Bronchial epithelial cell (primary cell): ENCODE data around the gene BMERB1. TPM values are rescaled to one million over a fixed set of nuclear protein-coding genes. Genes with fewer than 3 reads are reported as not detected.

ENCODE experiments used
- DNase-seq: peaks from one replicate; pipeline ENCODE4 v3.0.0-alpha.2; 2010; ENCODE audit warnings: low read depth
- FAIRE-seq: peaks from 2 replicates; lab custom pipeline; 2011; peaks lifted over from hg19 to GRCh38; lab: Jason Lieb, UNC
- H3K27me3 ChIP-seq: 2 replicates; pipeline ENCODE4 v1.5.1; 2011; ENCODE audit warnings: low read length; ENCODE audit not compliant: control insufficient read depth, insufficient read depth
- H3K36me3 ChIP-seq: 2 replicates; pipeline ENCODE4 v1.5.1; 2011; ENCODE audit warnings: low read length; ENCODE audit not compliant: control insufficient read depth, insufficient read depth
- H3K4me3 ChIP-seq: 2 replicates; pipeline ENCODE4 v1.5.1; 2011; ENCODE audit warnings: mild to moderate bottlenecking, low read depth, low read length, control low read depth
- total RNA-seq: library from RNA; depleted of rRNA; stranded (reverse); fragments of >200 nt; gene quantifications from 2 replicates; pipeline ENCODE4 v1.2.1, GENCODE V29; 2014
- TF ChIP-seq, protein P1 (sequence below): IDR thresholded peaks from 2 replicates; pipeline ENCODE4 v1.5.1; 2011; ENCODE audit warnings: mild to moderate bottlenecking, moderate library complexity, low read length, control low read depth, inconsistent platforms; ENCODE audit not compliant: insufficient read depth, severe bottlenecking

The BMERB1 gene
- total RNA-seq, 1 donor from 2014 or later: 8.4 TPM

DNA sequence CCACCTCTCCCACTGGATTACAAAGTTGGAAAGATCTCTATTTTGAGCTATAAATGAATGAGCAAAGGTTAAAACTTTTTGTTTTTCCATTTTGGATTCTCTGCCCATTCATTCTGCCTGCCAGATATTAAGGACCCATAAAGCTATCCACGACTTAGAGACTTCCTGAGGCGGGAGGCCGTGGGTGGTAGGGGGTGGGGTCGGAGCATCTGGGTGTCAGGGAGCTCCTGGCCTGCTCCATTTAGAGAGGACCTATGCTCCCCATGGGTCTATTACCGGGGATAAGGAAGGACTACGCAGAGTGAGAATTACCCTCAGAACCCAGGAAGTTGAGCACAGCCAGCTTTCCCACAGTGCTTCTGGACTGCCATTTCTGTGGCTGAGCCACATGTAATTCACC is 162.7 kb downstream of the BMERB1 start:
- Histone ChIP-seq H3K27me3 (no peaks in the 10 kb centered on the region), H3K36me3 (peaks cover 30% of the 10 kb centered on the region), H3K4me3 (no peak overlapping the region)
- FAIRE-seq: no peak
- no peak for DNase-seq
- TF ChIP-seq, protein P1, sequence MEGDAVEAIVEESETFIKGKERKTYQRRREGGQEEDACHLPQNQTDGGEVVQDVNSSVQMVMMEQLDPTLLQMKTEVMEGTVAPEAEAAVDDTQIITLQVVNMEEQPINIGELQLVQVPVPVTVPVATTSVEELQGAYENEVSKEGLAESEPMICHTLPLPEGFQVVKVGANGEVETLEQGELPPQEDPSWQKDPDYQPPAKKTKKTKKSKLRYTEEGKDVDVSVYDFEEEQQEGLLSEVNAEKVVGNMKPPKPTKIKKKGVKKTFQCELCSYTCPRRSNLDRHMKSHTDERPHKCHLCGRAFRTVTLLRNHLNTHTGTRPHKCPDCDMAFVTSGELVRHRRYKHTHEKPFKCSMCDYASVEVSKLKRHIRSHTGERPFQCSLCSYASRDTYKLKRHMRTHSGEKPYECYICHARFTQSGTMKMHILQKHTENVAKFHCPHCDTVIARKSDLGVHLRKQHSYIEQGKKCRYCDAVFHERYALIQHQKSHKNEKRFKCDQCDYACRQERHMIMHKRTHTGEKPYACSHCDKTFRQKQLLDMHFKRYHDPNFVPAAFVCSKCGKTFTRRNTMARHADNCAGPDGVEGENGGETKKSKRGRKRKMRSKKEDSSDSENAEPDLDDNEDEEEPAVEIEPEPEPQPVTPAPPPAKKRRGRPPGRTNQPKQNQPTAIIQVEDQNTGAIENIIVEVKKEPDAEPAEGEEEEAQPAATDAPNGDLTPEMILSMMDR: no peak

DNA sequence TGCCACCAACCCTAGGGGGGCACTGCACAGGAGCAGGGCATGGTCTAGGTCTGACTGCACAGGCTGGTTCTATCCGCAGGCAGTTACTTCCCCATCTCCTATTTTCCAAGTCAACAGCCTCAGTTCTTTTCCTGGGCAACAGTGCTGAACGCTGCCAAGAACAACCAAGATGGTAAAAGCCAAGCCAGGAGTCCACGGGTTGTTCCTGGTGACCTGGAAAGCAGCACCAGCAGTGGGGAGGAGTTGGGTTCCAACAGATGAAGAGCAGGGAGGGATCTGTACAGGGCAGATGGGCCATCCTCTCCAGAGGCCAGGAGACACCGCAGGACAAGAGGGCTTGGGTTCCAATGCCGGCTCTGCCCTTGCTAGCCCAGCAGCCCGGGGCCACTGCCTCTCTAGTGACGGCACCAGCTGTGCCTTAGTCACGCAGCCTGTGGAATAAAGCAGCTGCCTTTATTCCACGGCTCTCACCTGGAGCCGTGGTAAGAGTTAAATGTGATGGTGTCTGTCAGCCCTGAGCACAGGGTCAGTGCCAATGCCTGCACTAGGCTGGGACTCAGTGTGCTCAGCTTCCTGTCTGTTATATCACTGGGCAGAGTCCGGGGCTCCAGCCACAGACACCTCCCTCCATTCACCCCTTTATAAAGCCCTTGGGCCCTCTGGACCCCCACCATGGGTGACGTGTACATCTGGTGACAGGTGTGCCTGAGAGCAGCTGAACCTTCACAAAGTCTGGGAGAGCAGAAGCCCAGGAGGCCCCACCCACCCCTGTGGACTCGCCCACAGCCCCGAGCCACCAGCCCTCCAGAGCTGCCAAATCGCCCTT is 163.6 kb downstream of the BMERB1 start:
- peaks cover 33% of the 10 kb centered on the region for H3K36me3 ChIP-seq
- FAIRE-seq (no peak), DNase-seq (no peak)
- TF ChIP-seq, protein P1: no peak
- no peaks in the 10 kb centered on the region for H3K27me3 ChIP-seq
- no peak overlapping the region for H3K4me3 ChIP-seq

DNA sequence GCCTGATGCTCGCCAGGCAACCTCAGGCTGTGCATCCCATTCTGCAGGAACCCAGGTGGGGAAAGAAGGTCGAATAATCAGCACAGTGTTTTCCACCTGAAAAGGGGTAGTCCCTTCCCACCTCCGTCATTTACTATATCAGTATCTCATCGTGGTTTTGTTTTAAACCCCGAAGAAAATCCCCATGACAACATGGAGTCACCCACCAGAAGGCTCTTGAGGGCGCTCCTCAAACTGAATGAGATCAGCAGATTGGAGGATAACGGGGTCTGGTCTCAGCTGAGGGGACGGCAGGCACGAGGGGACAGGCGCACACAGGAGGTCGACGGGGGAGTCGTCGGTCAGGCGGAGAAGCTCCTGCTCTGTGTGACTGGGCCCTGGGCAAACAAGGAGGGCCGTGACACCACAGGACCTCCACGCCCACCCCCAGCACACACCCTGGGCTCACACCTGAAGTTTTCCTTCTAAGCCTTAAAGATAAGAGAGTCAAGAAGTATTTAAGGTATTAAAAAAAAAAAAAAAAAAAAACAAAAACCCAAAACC is 164.3 kb downstream of the BMERB1 start:
- TF ChIP-seq, protein P1: no peak
- Histone ChIP-seq H3K4me3 (no peak overlapping the region), H3K27me3 (no peaks in the 10 kb centered on the region), H3K36me3 (peaks cover 33% of the 10 kb centered on the region)
- no peak for FAIRE-seq
- no peak for DNase-seq

DNA sequence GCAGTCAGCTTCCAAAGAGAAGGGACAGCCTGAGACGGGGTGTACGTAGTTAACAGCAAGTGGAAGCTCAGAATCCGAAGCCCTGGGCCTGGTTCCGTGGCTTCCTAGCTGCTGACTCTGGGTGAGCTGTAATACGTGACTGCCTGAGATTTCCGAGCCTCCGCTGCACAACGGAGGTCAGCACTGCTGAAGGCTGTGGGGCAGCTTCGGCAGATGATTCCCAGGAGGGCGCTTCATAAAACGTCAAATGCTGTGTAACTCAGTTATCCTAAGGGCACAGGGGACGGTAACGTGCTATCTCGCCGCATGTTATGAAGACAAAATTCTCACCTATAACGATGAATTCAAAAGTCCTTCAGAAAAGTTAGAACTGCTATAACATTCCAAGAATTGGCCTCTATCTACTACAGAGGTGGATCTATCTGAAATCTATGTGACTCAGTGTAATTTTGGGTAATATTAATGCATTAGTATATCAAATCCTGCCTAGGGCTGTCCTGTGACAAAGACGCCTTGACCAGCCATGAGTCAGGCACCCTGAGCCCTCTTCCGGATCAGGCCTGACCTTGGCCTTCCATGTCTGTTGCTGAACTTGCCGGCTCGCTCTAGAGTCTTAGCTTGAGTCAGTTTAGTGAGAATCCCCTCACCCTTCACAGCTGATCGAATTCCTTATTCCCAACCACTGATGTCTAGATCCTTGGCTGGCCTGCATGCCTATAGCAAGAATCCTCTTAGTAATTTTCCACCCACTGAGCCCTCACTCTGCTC is 165.1 kb downstream of the BMERB1 start:
- TF ChIP-seq, protein P1: no peak
- no peak for FAIRE-seq
- no peak overlapping the region for H3K4me3 ChIP-seq
- H3K27me3 ChIP-seq: no peaks in the 10 kb centered on the region
- H3K36me3 ChIP-seq: peaks cover 37% of the 10 kb centered on the region
- DNase-seq: no peak

DNA sequence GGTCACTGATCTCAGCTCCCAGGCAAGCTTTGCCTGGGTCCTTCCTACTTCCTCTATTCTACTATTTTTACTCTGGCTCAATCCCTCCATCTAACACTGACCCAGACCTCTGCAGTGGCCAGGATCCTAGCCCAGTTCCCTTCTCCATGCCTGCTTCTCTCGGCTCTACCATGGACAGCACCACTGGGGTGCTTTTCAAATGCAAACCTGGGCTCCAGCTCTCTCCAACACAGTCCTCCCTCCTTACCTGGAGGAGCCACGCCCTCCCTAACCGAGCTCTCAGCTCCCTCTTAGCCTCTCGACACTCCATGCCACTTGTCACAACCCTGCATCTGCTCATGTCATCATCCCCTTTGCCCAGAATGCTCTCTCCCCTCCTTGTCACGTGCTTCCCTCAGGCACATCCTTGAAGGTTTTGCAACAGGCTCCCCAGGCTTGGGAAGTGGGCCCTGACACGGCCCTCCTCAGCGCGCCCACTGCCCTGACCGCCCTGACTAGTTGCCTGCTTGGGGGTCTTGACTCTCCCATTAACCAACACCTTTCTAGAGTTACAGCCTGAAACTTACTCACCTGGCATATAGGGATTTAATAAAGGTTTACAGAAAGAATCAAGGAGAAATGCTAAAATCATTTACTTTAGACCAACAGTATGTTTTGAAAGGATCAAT is 167.0 kb downstream of the BMERB1 start:
- Histone ChIP-seq H3K27me3 (no peaks in the 10 kb centered on the region), H3K36me3 (peaks cover 37% of the 10 kb centered on the region), H3K4me3 (no peak overlapping the region)
- no peak for FAIRE-seq
- DNase-seq: no peak
- TF ChIP-seq, protein P1: no peak
